ENCODE measurements around the gene CCNB1IP1.

DNA sequence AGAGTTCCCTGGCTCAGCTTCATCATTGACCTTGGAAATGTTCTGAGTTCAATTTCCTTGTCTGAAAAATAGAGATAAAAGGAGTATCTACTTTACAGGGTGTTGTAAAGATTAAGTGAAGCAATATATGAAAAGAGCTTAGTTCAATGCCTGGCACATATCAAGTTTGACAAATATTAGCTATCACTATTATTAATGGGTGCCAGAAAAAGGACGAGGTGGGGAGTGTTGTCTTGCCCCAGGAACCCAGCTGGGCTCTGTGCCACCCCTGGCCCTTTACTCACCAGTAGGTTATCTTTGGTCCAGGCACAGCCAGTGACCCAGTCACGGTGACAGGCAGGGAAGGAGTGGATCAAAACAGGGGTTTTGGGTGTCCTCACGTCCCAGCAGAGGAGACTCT, 42.4 kb upstream of the CCNB1IP1 start:
- no peak for TF ChIP-seq POLR2A (IDR thresholded peaks at IDR 0.05; ENCODE audit: control extremely low read depth in 1 of 2, low read depth in 2 of 2, low read length in 2 of 2)
- TF ChIP-seq, protein P1, sequence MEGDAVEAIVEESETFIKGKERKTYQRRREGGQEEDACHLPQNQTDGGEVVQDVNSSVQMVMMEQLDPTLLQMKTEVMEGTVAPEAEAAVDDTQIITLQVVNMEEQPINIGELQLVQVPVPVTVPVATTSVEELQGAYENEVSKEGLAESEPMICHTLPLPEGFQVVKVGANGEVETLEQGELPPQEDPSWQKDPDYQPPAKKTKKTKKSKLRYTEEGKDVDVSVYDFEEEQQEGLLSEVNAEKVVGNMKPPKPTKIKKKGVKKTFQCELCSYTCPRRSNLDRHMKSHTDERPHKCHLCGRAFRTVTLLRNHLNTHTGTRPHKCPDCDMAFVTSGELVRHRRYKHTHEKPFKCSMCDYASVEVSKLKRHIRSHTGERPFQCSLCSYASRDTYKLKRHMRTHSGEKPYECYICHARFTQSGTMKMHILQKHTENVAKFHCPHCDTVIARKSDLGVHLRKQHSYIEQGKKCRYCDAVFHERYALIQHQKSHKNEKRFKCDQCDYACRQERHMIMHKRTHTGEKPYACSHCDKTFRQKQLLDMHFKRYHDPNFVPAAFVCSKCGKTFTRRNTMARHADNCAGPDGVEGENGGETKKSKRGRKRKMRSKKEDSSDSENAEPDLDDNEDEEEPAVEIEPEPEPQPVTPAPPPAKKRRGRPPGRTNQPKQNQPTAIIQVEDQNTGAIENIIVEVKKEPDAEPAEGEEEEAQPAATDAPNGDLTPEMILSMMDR (IDR thresholded peaks at IDR 0.05; ENCODE audit: control extremely low read depth in 1 of 3, insufficient read depth in 1 of 3, low read depth in 1 of 3, low read length in 3 of 3): no peak
- TF ChIP-seq, protein P2, sequence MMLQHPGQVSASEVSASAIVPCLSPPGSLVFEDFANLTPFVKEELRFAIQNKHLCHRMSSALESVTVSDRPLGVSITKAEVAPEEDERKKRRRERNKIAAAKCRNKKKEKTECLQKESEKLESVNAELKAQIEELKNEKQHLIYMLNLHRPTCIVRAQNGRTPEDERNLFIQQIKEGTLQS (IDR thresholded peaks at IDR 0.05; ENCODE audit: insufficient read depth, low read depth, low read length): no peak
- TF ChIP-seq, protein P3, sequence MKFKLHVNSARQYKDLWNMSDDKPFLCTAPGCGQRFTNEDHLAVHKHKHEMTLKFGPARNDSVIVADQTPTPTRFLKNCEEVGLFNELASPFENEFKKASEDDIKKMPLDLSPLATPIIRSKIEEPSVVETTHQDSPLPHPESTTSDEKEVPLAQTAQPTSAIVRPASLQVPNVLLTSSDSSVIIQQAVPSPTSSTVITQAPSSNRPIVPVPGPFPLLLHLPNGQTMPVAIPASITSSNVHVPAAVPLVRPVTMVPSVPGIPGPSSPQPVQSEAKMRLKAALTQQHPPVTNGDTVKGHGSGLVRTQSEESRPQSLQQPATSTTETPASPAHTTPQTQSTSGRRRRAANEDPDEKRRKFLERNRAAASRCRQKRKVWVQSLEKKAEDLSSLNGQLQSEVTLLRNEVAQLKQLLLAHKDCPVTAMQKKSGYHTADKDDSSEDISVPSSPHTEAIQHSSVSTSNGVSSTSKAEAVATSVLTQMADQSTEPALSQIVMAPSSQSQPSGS (IDR thresholded peaks at IDR 0.05; ENCODE audit: low read length): no peak
